ENCODE results near the gene TAS2R1.

DNA sequence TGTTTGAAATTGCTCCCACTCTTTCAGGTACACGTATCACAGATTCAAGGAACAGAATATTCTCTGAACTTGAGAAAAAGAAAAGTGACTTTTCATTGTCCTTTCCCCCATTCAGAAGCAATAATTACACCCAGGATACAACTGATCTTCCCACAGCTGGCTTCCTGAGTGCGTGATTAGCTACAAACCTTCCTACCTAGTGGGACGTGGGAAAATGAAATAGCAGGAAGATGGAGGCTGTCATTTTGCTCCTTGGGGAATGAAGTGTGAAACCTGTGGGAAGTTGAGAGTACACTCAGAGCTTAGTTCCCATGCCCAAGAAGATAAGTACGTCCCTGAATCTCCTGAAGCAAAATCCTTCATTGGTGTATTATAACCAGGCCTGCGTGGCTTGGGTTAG is 2.6 kb downstream of the TAS2R1 start:
- TF ChIP-seq TAF1 (IDR thresholded peaks at IDR 0.05; ENCODE audit: low read depth) (no peak), EP300 (IDR thresholded peaks at IDR 0.05; ENCODE audit: borderline replicate concordance) (no peak), YY1 (IDR thresholded peaks at IDR 0.05; ENCODE audit: low read depth) (no peak), CREB1 (IDR thresholded peaks at IDR 0.05; ENCODE audit: low read depth) (no peak), MAX (IDR thresholded peaks at IDR 0.05) (no peak), TCF12 (IDR thresholded peaks at IDR 0.05; ENCODE audit: low read depth) (no peak), FOXM1 (IDR thresholded peaks at IDR 0.05; ENCODE audit: borderline replicate concordance, low read depth) (no peak), ZBTB7A (IDR thresholded peaks at IDR 0.05; ENCODE audit: low read depth) (no peak)
